ENCODE results near the gene UPB1.

- TF ChIP-seq EP300 (IDR thresholded peaks at IDR 0.05) (no peak), POLR2AphosphoS5 (IDR thresholded peaks at IDR 0.05) (no peak), POLR2A (IDR thresholded peaks at IDR 0.05) (no peak)
- TF ChIP-seq, protein P1, sequence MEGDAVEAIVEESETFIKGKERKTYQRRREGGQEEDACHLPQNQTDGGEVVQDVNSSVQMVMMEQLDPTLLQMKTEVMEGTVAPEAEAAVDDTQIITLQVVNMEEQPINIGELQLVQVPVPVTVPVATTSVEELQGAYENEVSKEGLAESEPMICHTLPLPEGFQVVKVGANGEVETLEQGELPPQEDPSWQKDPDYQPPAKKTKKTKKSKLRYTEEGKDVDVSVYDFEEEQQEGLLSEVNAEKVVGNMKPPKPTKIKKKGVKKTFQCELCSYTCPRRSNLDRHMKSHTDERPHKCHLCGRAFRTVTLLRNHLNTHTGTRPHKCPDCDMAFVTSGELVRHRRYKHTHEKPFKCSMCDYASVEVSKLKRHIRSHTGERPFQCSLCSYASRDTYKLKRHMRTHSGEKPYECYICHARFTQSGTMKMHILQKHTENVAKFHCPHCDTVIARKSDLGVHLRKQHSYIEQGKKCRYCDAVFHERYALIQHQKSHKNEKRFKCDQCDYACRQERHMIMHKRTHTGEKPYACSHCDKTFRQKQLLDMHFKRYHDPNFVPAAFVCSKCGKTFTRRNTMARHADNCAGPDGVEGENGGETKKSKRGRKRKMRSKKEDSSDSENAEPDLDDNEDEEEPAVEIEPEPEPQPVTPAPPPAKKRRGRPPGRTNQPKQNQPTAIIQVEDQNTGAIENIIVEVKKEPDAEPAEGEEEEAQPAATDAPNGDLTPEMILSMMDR (IDR thresholded peaks at IDR 0.05) = no peak
Measured at GRCh38 chr22:24503843-24504338, 8.8 kb downstream of the UPB1 start.

Data from suprapubic skin (tissue), 4 donors.